A549 (cell line): ENCODE data around the gene DLL4. TPM values are rescaled to one million over a fixed set of nuclear protein-coding genes. Genes with fewer than 3 reads are reported as not detected.

Experiments
- ATAC-seq, 2 experiments: fragments of 200-7000 bp in 1 of 2; fragments of >200 bp in 1 of 2; cut with Nextera tagmentation in 1 of 2; cut with Tn5 transposase in 1 of 2; 3 replicates each; pipeline versions ENCODE4 v1.8.0 to v1.9.1; 2018 to 2020; ENCODE audit warnings: mild to moderate bottlenecking in 1 of 2, moderate library complexity in 1 of 2
- CTCF ChIA-PET: fragments of 300-600 bp; sonication (Branson Sonifier 250); formaldehyde crosslinking; extraction: SDS; loops from one replicate; lab custom pipeline; 2021; ENCODE audit warnings: antibody characterized with exemption, inconsistent platforms; lab: Yijun Ruan, JAX
- POLR2A ChIA-PET: fragments of 350-600 bp; formaldehyde crosslinking; extraction: SDS; loops from one replicate; lab custom pipeline; 2021; ENCODE audit warnings: antibody characterized with exemption, inconsistent platforms; lab: Yijun Ruan, JAX
- DNase-seq, 2 experiments: peaks; one replicate each; pipeline versions ENCODE4 v3.0.0 to v3.0.0-alpha.2; 2011 to 2016; ENCODE audit warnings: low read depth in 1 of 2, low spot score in 1 of 2
- FAIRE-seq: peaks from 2 replicates; lab custom pipeline; 2011; peaks lifted over from hg19 to GRCh38; lab: Jason Lieb, UNC
- H3K27ac ChIP-seq, 2 experiments: fragments of >200 bp; sonication (Bioruptor Twin); formaldehyde crosslinking; 3 replicates each; pipeline ENCODE4 v1.5.1; 2016 to 2017
- H3K4me1 ChIP-seq: fragments of >200 bp; sonication (Bioruptor Twin); formaldehyde crosslinking; 3 replicates; pipeline ENCODE4 v1.6.1; 2016
- H3K4me2 ChIP-seq: fragments of >200 bp; sonication (Bioruptor Twin); formaldehyde crosslinking; 3 replicates; pipeline ENCODE4 v1.6.1; 2016
- H3K4me3 ChIP-seq: fragments of >200 bp; sonication (Bioruptor Twin); formaldehyde crosslinking; 3 replicates; pipeline ENCODE4 v1.5.1; 2016
- H3K9me3 ChIP-seq: fragments of >200 bp; sonication (Bioruptor Twin); formaldehyde crosslinking; 3 replicates; pipeline ENCODE4 v1.6.1; 2016
- CHD4 ChIP-seq: fragments of 200-600 bp; sonication (generic); IDR thresholded peaks from 2 replicates; pipeline ENCODE4 v1.6.1; 2016; ENCODE audit warnings: antibody characterized with exemption, mild to moderate bottlenecking, borderline replicate concordance
- EHF ChIP-seq: fragments of 250-450 bp; sonication (Bioruptor Pico); IDR thresholded peaks from 2 replicates; pipeline ENCODE4 v1.5.0; 2020; ENCODE audit warnings: mild to moderate bottlenecking
- EHMT2 ChIP-seq: fragments of 200-600 bp; sonication (generic); IDR thresholded peaks from 2 replicates; pipeline ENCODE4 v1.6.1; 2016; ENCODE audit warnings: antibody characterized with exemption, low read depth, mild to moderate bottlenecking, moderate library complexity
- FOXS1 ChIP-seq: fragments of 250-450 bp; sonication (Bioruptor Pico); IDR thresholded peaks from 2 replicates; pipeline ENCODE4 v1.5.0; 2020; ENCODE audit warnings: mild to moderate bottlenecking, moderate library complexity
- JUN ChIP-seq, 2 experiments: fragments of >200 bp; sonication (Bioruptor Twin); formaldehyde crosslinking; IDR thresholded peaks; 2 replicates in 1 of 2; 3 replicates in 1 of 2; pipeline ENCODE4 v1.6.1; 2016 to 2017
- MAFK ChIP-seq: fragments of 450-650 bp; IDR thresholded peaks from 2 replicates; pipeline ENCODE4 v1.6.1; 2014; ENCODE audit not compliant: partially characterized antibody
- PHF8 ChIP-seq: fragments of 200-600 bp; sonication (generic); IDR thresholded peaks from 2 replicates; pipeline ENCODE4 v1.6.1; 2016; ENCODE audit warnings: low read depth, mild to moderate bottlenecking, antibody characterized with exemption, moderate library complexity, borderline replicate concordance
- POLR2A ChIP-seq: IDR thresholded peaks from 2 replicates; pipeline ENCODE4 v1.6.1; 2012; ENCODE audit warnings: mild to moderate bottlenecking, low read length
- POLR2AphosphoS2 ChIP-seq: conservative IDR thresholded peaks from 2 replicates; pipeline ENCODE4 v1.6.1; 2012; ENCODE audit warnings: low read length, improper control_type of control experiment, inconsistent platforms
- RNF2 ChIP-seq: fragments of 200-600 bp; sonication (generic); IDR thresholded peaks from 2 replicates; pipeline ENCODE4 v1.6.1; 2016; ENCODE audit warnings: low read depth, mild to moderate bottlenecking, antibody characterized with exemption, moderate library complexity, borderline replicate concordance
- TFCP2L1 ChIP-seq: fragments of 250-450 bp; sonication (Bioruptor Pico); IDR thresholded peaks from 2 replicates; pipeline ENCODE4 v1.5.0; 2021; ENCODE audit warnings: mild to moderate bottlenecking
- ZNF302 ChIP-seq: fragments of 250-450 bp; sonication (Bioruptor Pico); IDR thresholded peaks from 2 replicates; pipeline ENCODE4 v1.9.0; 2021; ENCODE audit warnings: inconsistent platforms, mild to moderate bottlenecking, moderate library complexity
- ZSCAN20 ChIP-seq: fragments of 250-450 bp; sonication (Bioruptor Pico); IDR thresholded peaks from 2 replicates; pipeline ENCODE4 v1.8.0; 2022; ENCODE audit warnings: mild to moderate bottlenecking, moderate library complexity
- WGBS: methylation state at CpG from one replicate; pipeline ENCODE4 v1.1.6; 2017; ENCODE audit errors: missing lambda C conversion rate; 5-methylcytosine and 5-hydroxymethylcytosine counted together
- polyA plus RNA-seq, 4 experiments: library from polyadenylated mRNA; depleted of rRNA in 3 of 4; stranded (reverse); fragments of >200 nt; fragmentation: RNase III in 1 of 4; extraction: RNeasy Plus Mini Kit Qiagen cat#74134 plus additional on column Dnase treatment in 1 of 4; gene quantifications; 2 replicates in 3 of 4; 3 replicates in 1 of 4; pipeline ENCODE4 v1.2.3, GENCODE V29; 2011 to 2017
- TF ChIP-seq, protein P1 (sequence below): fragments of 200-600 bp; sonication (generic); IDR thresholded peaks from 2 replicates; pipeline ENCODE4 v1.6.1; 2016; ENCODE audit warnings: antibody characterized with exemption, mild to moderate bottlenecking, moderate library complexity
- TF ChIP-seq, protein P2 (sequence below): fragments of 450-650 bp; IDR thresholded peaks from 2 replicates; pipeline ENCODE4 v1.6.1; 2014; ENCODE audit warnings: antibody characterized with exemption
- TF ChIP-seq, protein P3 (sequence below): fragments of >200 bp; sonication (Bioruptor Twin); formaldehyde crosslinking; IDR thresholded peaks from 3 replicates; pipeline ENCODE4 v1.5.1; 2016

DLL4 gene
- polyA plus RNA-seq, 2 of the 4 experiments (the other 2 are of a cell fraction), result 0.09 to 0.28 TPM

DNA sequence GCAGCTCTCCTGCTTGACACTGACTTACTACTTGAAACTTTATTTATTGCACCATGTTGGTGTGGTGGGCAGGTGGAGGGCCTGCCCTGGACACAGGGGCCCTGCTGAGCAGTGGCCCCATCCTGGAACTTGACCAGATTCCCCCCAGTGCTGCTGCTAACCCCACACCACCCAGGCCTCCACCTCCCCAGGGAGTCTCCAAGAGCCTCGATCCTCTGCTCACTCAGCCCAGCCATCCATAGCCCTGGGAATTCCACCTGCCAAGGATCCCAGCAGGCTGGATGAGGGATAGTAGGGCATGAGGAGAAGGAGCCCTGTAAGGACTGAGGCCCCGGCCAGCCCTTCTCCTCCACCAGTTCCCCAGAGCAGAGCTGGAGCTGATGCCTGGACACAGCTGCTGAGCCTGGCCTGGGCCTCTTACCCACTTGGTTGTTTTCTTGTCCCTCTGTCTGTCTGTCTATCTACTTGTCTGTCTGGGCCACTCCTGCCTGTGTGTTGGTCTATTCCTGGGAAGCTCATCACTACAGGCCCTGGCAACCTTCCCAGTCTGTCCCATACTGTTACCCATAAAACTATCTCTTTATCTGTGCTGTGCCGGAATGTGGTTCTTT lies 26.9 kb downstream of the DLL4 start:
- TF ChIP-seq EHF (CRISPR knock-in tag) (no peak), PHF8 (no peak), ZNF302 (CRISPR knock-in tag) (no peak), JUN (IDR thresholded peaks at IDR 0.05) (no peak), POLR2AphosphoS2 (no peak), POLR2A (no peak), MAFK (no peak), TFCP2L1 (CRISPR knock-in tag) (no peak), RNF2 (no peak), EHMT2 (no peak), FOXS1 (CRISPR knock-in tag) (no peak)
- TF ChIP-seq, protein P1, sequence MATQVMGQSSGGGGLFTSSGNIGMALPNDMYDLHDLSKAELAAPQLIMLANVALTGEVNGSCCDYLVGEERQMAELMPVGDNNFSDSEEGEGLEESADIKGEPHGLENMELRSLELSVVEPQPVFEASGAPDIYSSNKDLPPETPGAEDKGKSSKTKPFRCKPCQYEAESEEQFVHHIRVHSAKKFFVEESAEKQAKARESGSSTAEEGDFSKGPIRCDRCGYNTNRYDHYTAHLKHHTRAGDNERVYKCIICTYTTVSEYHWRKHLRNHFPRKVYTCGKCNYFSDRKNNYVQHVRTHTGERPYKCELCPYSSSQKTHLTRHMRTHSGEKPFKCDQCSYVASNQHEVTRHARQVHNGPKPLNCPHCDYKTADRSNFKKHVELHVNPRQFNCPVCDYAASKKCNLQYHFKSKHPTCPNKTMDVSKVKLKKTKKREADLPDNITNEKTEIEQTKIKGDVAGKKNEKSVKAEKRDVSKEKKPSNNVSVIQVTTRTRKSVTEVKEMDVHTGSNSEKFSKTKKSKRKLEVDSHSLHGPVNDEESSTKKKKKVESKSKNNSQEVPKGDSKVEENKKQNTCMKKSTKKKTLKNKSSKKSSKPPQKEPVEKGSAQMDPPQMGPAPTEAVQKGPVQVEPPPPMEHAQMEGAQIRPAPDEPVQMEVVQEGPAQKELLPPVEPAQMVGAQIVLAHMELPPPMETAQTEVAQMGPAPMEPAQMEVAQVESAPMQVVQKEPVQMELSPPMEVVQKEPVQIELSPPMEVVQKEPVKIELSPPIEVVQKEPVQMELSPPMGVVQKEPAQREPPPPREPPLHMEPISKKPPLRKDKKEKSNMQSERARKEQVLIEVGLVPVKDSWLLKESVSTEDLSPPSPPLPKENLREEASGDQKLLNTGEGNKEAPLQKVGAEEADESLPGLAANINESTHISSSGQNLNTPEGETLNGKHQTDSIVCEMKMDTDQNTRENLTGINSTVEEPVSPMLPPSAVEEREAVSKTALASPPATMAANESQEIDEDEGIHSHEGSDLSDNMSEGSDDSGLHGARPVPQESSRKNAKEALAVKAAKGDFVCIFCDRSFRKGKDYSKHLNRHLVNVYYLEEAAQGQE, result no peak
- TF ChIP-seq, protein P2, sequence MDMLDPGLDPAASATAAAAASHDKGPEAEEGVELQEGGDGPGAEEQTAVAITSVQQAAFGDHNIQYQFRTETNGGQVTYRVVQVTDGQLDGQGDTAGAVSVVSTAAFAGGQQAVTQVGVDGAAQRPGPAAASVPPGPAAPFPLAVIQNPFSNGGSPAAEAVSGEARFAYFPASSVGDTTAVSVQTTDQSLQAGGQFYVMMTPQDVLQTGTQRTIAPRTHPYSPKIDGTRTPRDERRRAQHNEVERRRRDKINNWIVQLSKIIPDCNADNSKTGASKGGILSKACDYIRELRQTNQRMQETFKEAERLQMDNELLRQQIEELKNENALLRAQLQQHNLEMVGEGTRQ, result no peak
- ATAC-seq (no peak), FAIRE-seq (no peak), DNase-seq (no peak)
- ChIA-PET POLR2A (no interaction called here), CTCF (interaction anchor here (0.6 to 8.7 kb wide), 4 partner anchors 14 to 220 kb away, joined by 3 to 76 read pairs (median 3); no protein-coding TSS in a partner anchor)
- Histone ChIP-seq H3K27ac (no peak overlapping the region), H3K4me2 (peak overlapping the region; percentile 89; the same call in 2 of the 3 replicates), H3K4me1 (peaks cover 40% of the 10 kb centered on the region), H3K4me3 (no peak overlapping the region), H3K9me3 (no peaks in the 10 kb centered on the region)
- 92% methylated on average over 3 of the region's 3 CpGs for WGBS

DNA sequence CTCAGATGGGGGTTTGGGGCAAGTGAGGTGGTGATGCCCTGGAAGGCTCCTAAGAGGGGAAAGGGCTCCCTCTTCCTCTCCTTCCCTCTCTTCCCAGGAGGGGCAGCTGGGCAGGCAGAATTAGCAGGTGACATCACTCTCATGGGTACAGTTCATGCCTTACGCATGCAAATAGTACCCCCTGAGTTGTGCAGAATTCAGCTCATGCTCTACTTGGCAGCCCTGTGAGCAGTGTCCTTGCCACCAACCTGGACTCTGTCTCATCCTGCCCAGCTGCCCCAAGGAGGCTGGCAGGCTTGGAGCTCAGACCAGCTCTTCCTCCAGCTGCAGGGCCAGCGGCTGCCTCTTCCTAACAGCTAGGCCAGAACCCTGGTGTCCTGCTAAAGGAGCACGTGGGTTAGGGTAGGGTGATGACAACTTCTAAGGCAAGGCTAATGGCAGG lies 27.4 kb downstream of the DLL4 start:
- POLR2A ChIA-PET, result no interaction called here
- DNase-seq (no peak), ATAC-seq (no peak)
- no peak overlapping the region for H3K4me3 ChIP-seq
- H3K27ac ChIP-seq, result no peak overlapping the region
- peaks cover 41% of the 10 kb centered on the region for H3K4me1 ChIP-seq
- peak overlapping the region; percentile 89; the same call in 2 of the 3 replicates for H3K4me2 ChIP-seq
- TF ChIP-seq, protein P3, sequence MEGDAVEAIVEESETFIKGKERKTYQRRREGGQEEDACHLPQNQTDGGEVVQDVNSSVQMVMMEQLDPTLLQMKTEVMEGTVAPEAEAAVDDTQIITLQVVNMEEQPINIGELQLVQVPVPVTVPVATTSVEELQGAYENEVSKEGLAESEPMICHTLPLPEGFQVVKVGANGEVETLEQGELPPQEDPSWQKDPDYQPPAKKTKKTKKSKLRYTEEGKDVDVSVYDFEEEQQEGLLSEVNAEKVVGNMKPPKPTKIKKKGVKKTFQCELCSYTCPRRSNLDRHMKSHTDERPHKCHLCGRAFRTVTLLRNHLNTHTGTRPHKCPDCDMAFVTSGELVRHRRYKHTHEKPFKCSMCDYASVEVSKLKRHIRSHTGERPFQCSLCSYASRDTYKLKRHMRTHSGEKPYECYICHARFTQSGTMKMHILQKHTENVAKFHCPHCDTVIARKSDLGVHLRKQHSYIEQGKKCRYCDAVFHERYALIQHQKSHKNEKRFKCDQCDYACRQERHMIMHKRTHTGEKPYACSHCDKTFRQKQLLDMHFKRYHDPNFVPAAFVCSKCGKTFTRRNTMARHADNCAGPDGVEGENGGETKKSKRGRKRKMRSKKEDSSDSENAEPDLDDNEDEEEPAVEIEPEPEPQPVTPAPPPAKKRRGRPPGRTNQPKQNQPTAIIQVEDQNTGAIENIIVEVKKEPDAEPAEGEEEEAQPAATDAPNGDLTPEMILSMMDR, result no peak
- TF ChIP-seq ZSCAN20 (CRISPR knock-in tag), result no peak
- no peak for TF ChIP-seq CHD4
- TF ChIP-seq, all 56 proteins: peak for 0
- WGBS, result 75% methylated on average over 2 of the region's 3 CpGs
- CTCF ChIA-PET, result interaction anchor here (0.8 to 8.7 kb wide), 3 partner anchors 14 to 219 kb away, joined by 3 to 76 read pairs (median 3); no protein-coding TSS in a partner anchor
- FAIRE-seq, result no peak
- no peaks in the 10 kb centered on the region for H3K9me3 ChIP-seq
